Tibial nerve (tissue), 4 donors: Measurements from ENCODE around the gene DNASE1L2.

Experiments
- CTCF ChIP-seq, 5 experiments: fragments of 200-600 bp in 3 of 5; fragments of 450-650 bp in 2 of 5; sonication (generic) in 3 of 5; IDR thresholded peaks; one replicate each; pipeline ENCODE4 v1.5.1; 2016 to 2019; ENCODE audit warnings: antibody characterized with exemption in 5 of 5, mild to moderate bottlenecking in 3 of 5, moderate library complexity in 2 of 5
- EP300 ChIP-seq, 2 donors: sonication (generic); formaldehyde crosslinking; IDR thresholded peaks; one replicate each; pipeline ENCODE4 v1.6.1; 2017; ENCODE audit warnings: antibody characterized with exemption in 2 of 2, mild to moderate bottlenecking in 1 of 2
- POLR2A ChIP-seq, 2 donors: fragments of 450-650 bp; IDR thresholded peaks; one replicate each; pipeline ENCODE4 v1.6.1; 2017; ENCODE audit warnings: antibody characterized with exemption in 2 of 2, mild to moderate bottlenecking in 2 of 2, moderate library complexity in 2 of 2

- no peak for TF ChIP-seq CTCF (IDR thresholded peaks at IDR 0.05)
- TF ChIP-seq EP300 (IDR thresholded peaks at IDR 0.05), result no peak
- TF ChIP-seq POLR2A (IDR thresholded peaks at IDR 0.05), result no peak
These were observed 48.7 kb downstream of the DNASE1L2 start for GRCh38 chr16:2284797-2285576.
